IMR-90 (cell line): ENCODE data around the gene SLC31A1. TPM values are rescaled to one million over a fixed set of nuclear protein-coding genes. Genes with fewer than 3 reads are reported as not detected.

Source experiments
- ATAC-seq: fragments of 200-7000 bp; cut with Tn5 transposase; 2 replicates; pipeline ENCODE4 v1.9.1; 2020; ENCODE audit warnings: low read depth, mild to moderate bottlenecking, moderate library complexity
- BruUV-seq: library from RNA; stranded (reverse); fragments of 400-500 nt; replicated peaks from 2 replicates; lab custom pipeline; 2021; lab: Mats Ljungman, UMichigan
- CTCF ChIA-PET: fragments of 300-600 bp; formaldehyde crosslinking; extraction: SDS; loops from one replicate; lab custom pipeline; 2021; ENCODE audit warnings: antibody characterized with exemption; lab: Yijun Ruan, JAX
- POLR2A ChIA-PET: fragments of 300-600 bp; sonication (Branson Sonifier 250); formaldehyde crosslinking; loops from one replicate; lab custom pipeline; 2022; ENCODE audit warnings: antibody characterized with exemption; ENCODE audit not compliant: unreplicated experiment; lab: Charles Lee
- DNase-seq: peaks from one replicate; pipeline ENCODE4 v3.0.0; 2013
- H2AFZ ChIP-seq: replicated peaks from 2 replicates; pipeline ENCODE3; 2013; ENCODE audit warnings: low read length, mild to moderate bottlenecking; ENCODE audit not compliant: poor library complexity
- H2AK5ac ChIP-seq: 2 replicates; pipeline ENCODE4 v1.6.1; 2013; ENCODE audit warnings: low read depth, low read length, inconsistent platforms
- H2AK9ac ChIP-seq: replicated peaks from 2 replicates; pipeline ENCODE3; 2013; ENCODE audit warnings: mild to moderate bottlenecking, low read depth, low read length, moderate library complexity; ENCODE audit not compliant: poor library complexity
- H2BK120ac ChIP-seq: 2 replicates; pipeline ENCODE4 v1.6.1; 2013; ENCODE audit warnings: low read depth, low read length, inconsistent platforms
- H2BK15ac ChIP-seq: 3 replicates; pipeline ENCODE4 v1.6.1; 2013; ENCODE audit warnings: low read depth, low read length, inconsistent platforms
- H2BK20ac ChIP-seq: 2 replicates; pipeline ENCODE4 v1.6.1; 2013; ENCODE audit warnings: low read depth, mild to moderate bottlenecking, inconsistent platforms, low read length, moderate library complexity
- H2BK5ac ChIP-seq: 2 replicates; pipeline ENCODE4 v1.6.1; 2013; ENCODE audit warnings: mild to moderate bottlenecking, low read depth, low read length, inconsistent platforms; ENCODE audit not compliant: poor library complexity, severe bottlenecking
- H3K14ac ChIP-seq: replicated peaks from 2 replicates; pipeline ENCODE4 v1.6.1; 2013; ENCODE audit warnings: low read depth, low read length, inconsistent platforms
- H3K18ac ChIP-seq: 2 replicates; pipeline ENCODE4 v1.6.1; 2013; ENCODE audit warnings: low read depth, low read length, control low read depth
- H3K23ac ChIP-seq: 2 replicates; pipeline ENCODE4 v1.6.1; 2013; ENCODE audit warnings: low read depth, low read length, inconsistent platforms
- H3K27ac ChIP-seq: 2 replicates; pipeline ENCODE4 v1.5.1; 2013; ENCODE audit warnings: mild to moderate bottlenecking, control low read depth, low read length; ENCODE audit not compliant: insufficient read depth
- H3K27me3 ChIP-seq: 2 replicates; pipeline ENCODE4 v1.6.1; 2013; ENCODE audit warnings: low read length; ENCODE audit not compliant: control insufficient read depth, insufficient read depth
- H3K36me3 ChIP-seq: 2 replicates; pipeline ENCODE4 v1.6.1; 2013; ENCODE audit warnings: low read length, mixed read lengths; ENCODE audit not compliant: control insufficient read depth, insufficient read depth
- H3K4ac ChIP-seq: 2 replicates; pipeline ENCODE4 v1.6.1; 2013; ENCODE audit warnings: low read depth, low read length, inconsistent platforms
- H3K4me1 ChIP-seq: 2 replicates; pipeline ENCODE4 v1.6.1; 2013; ENCODE audit warnings: low read length, mixed read lengths; ENCODE audit not compliant: control insufficient read depth, insufficient read depth
- H3K4me2 ChIP-seq: 2 replicates; pipeline ENCODE4 v1.6.1; 2013; ENCODE audit warnings: low read depth, mild to moderate bottlenecking, control low read depth, low read length, moderate library complexity
- H3K4me3 ChIP-seq: 2 replicates; pipeline ENCODE4 v1.5.1; 2013; ENCODE audit warnings: low read depth, mild to moderate bottlenecking, control low read depth, low read length, moderate library complexity; ENCODE audit not compliant: insufficient read depth
- H3K56ac ChIP-seq: 2 replicates; pipeline ENCODE4 v1.6.1; 2013; ENCODE audit warnings: low read length, inconsistent platforms; ENCODE audit not compliant: insufficient read depth; ENCODE audit errors: extremely low read depth
- H3K79me1 ChIP-seq, 2 experiments: 2 replicates each; pipeline ENCODE4 v1.6.1; 2013; ENCODE audit warnings: low read length in 2 of 2, inconsistent platforms in 1 of 2, low read depth in 1 of 2
- H3K9ac ChIP-seq: 2 replicates; pipeline ENCODE4 v1.6.1; 2013; ENCODE audit warnings: low read depth, low read length, control low read depth
- H3K9me1 ChIP-seq: 2 replicates; pipeline ENCODE4 v1.6.1; 2013; ENCODE audit warnings: low read length, inconsistent platforms; ENCODE audit not compliant: insufficient read depth
- H3K9me3 ChIP-seq: 2 replicates; pipeline ENCODE4 v1.6.1; 2013; ENCODE audit warnings: low read length; ENCODE audit not compliant: control insufficient read depth, insufficient read depth
- H4K20me1 ChIP-seq: 2 replicates; pipeline ENCODE4 v1.6.1; 2013; ENCODE audit warnings: low read length, inconsistent platforms; ENCODE audit not compliant: insufficient read depth
- H4K5ac ChIP-seq: 2 replicates; pipeline ENCODE4 v1.6.1; 2013; ENCODE audit warnings: mild to moderate bottlenecking, low read depth, low read length, control low read depth
- H4K8ac ChIP-seq, 2 experiments: 2 replicates each; pipeline ENCODE4 v1.6.1; 2013; ENCODE audit warnings: low read depth in 2 of 2, low read length in 2 of 2, control low read depth in 1 of 2, inconsistent platforms in 1 of 2
- H4K91ac ChIP-seq: 2 replicates; pipeline ENCODE4 v1.6.1; 2013; ENCODE audit warnings: low read depth, low read length, inconsistent platforms; ENCODE audit not compliant: insufficient read depth
- BHLHE40 ChIP-seq: fragments of 150-350 bp; IDR thresholded peaks from 2 replicates; pipeline ENCODE4 v1.6.1; 2016; ENCODE audit warnings: mild to moderate bottlenecking, low read depth, low read length
- CEBPB ChIP-seq: IDR thresholded peaks from 2 replicates; pipeline ENCODE4 v1.6.1; 2012; ENCODE audit warnings: low read depth, low read length, improper control_type of control experiment
- CHD1 ChIP-seq: IDR thresholded peaks from 2 replicates; pipeline ENCODE4 v1.6.1; 2012; ENCODE audit warnings: low read depth, low read length, improper control_type of control experiment
- MAFK ChIP-seq: IDR thresholded peaks from 2 replicates; pipeline ENCODE4 v1.6.1; 2012; ENCODE audit warnings: low read depth, low read length, improper control_type of control experiment
- MXI1 ChIP-seq: IDR thresholded peaks from 2 replicates; pipeline ENCODE4 v1.6.1; 2012; ENCODE audit warnings: low read depth, mild to moderate bottlenecking, low read length, moderate library complexity, borderline replicate concordance
- RAD21 ChIP-seq: IDR thresholded peaks from 2 replicates; pipeline ENCODE4 v1.6.1; 2012; ENCODE audit warnings: low read length, improper control_type of control experiment
- WGBS, 2 experiments: methylation state at CpG; one replicate each; pipeline versions ENCODE4 v1.1.5 to v1.1.7; 2013; ENCODE audit warnings: missing lambda C conversion rate in 2 of 2; ENCODE audit not compliant: insufficient read length in 1 of 2; ENCODE audit errors: extremely low coverage in 2 of 2; 5-methylcytosine and 5-hydroxymethylcytosine counted together
- dilution Hi-C: fragments of 300-500 bp; cut with HindIII; formaldehyde crosslinking; loops from one replicate; pipeline ENCODE4 v1.14.3; 2018; ENCODE audit warnings: low sequenced_read_pairs; ENCODE audit not compliant: unreplicated experiment
- in situ Hi-C: fragments of 300-500 bp; cut with MboI; formaldehyde crosslinking; loops from 3 replicates; pipeline ENCODE4 v1.14.3; 2019; ENCODE audit warnings: low sequenced_read_pairs, inconsistent platforms, mixed read lengths
- intact Hi-C: fragments of 100-400 bp; cut with micrococcal nuclease; formaldehyde crosslinking; loops from 2 replicates; pipeline ENCODE4 v1.10.0; 2022
- polyA plus RNA-seq, 3 experiments: library from polyadenylated mRNA; depleted of rRNA; stranded (reverse); fragments of >200 nt; gene quantifications; 2 replicates each; pipeline ENCODE4 v1.2.3, GENCODE V29; 2012; ENCODE audit warnings: low replicate concordance in 1 of 3
- total RNA-seq: library from RNA; depleted of rRNA; stranded (reverse); fragments of >200 nt; gene quantifications from 2 replicates; pipeline ENCODE4 v1.2.3, GENCODE V29; 2012
- TF ChIP-seq, protein P1 (sequence below): fragments of 150-350 bp; IDR thresholded peaks from 2 replicates; pipeline ENCODE4 v1.6.1; 2016; ENCODE audit warnings: low read depth, mild to moderate bottlenecking, low read length, moderate library complexity, borderline replicate concordance
- TF ChIP-seq, protein P2 (sequence below): conservative IDR thresholded peaks from 2 replicates; pipeline ENCODE4 v1.5.1; 2012; ENCODE audit warnings: mild to moderate bottlenecking, low read depth, low read length, improper control_type of control experiment

Gene SLC31A1
- total and polyA plus RNA-seq, 2 of the 4 experiments (the other 2 are of a cell fraction) = 17.9 to 23.3 TPM

DNA sequence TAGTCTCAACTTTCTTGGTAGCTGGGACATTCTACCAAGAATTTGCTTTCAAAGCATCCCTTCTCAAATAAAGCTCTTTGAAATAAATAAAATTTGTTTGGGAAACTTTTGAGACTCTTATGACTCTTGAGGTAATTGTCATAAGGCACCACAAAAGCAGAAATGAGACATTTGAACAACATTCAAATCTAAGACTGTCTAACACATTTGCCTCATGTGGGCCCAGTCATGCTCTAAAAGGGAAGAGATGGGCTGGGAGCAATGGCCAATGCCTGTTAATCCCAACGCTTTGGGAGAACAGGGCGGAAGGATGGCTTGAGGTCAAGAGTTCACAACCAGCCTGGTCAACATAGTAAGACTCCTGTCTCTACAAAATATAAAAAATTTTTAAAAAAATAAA is 44.1 kb upstream of the SLC31A1 start:
- intact Hi-C loops = no loop called here
- no peak overlapping the region for H4K5ac ChIP-seq

More for the DNA sequence above, 44.1 kb upstream of the SLC31A1 start:
- Histone ChIP-seq H3K14ac (no peak overlapping the region), H2BK15ac (no peak overlapping the region), H3K4me1 (peaks cover 3% of the 10 kb centered on the region), H2BK120ac (no peak overlapping the region), H2BK20ac (no peak overlapping the region), H2AK5ac (no peak overlapping the region), H3K4me3 (no peak overlapping the region), H3K18ac (no peak overlapping the region), H3K36me3 (peaks cover 36% of the 10 kb centered on the region), H3K56ac (no peak overlapping the region), H3K9me3 (no peaks in the 10 kb centered on the region), H2AFZ (no peak overlapping the region), H3K9ac (no peak overlapping the region), H4K8ac (no peak overlapping the region), H4K20me1 (no peaks in the 10 kb centered on the region; the same call in 1 of the 2 replicates), H3K79me1 (peaks cover 7 to 9% of the 10 kb centered on the region in 2 experiments; a peak in 3 of 4 replicates), H2BK5ac (no peak overlapping the region), H4K91ac (no peak overlapping the region), H3K23ac (no peak overlapping the region), H3K27me3 (no peaks in the 10 kb centered on the region), H2AK9ac (no peak overlapping the region), H3K9me1 (peaks cover 2% of the 10 kb centered on the region; the same call in 1 of the 2 replicates), H3K27ac (no peak overlapping the region), H3K4me2 (no peak overlapping the region), H3K4ac (peak overlapping the region; percentile 36; the same call in 1 of the 2 replicates)
- TF ChIP-seq, protein P1, sequence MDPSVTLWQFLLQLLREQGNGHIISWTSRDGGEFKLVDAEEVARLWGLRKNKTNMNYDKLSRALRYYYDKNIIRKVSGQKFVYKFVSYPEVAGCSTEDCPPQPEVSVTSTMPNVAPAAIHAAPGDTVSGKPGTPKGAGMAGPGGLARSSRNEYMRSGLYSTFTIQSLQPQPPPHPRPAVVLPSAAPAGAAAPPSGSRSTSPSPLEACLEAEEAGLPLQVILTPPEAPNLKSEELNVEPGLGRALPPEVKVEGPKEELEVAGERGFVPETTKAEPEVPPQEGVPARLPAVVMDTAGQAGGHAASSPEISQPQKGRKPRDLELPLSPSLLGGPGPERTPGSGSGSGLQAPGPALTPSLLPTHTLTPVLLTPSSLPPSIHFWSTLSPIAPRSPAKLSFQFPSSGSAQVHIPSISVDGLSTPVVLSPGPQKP = no peak
- TF ChIP-seq BHLHE40 = no peak
- TF ChIP-seq MAFK = no peak
- TF ChIP-seq RAD21 = no peak
- TF ChIP-seq, protein P2, sequence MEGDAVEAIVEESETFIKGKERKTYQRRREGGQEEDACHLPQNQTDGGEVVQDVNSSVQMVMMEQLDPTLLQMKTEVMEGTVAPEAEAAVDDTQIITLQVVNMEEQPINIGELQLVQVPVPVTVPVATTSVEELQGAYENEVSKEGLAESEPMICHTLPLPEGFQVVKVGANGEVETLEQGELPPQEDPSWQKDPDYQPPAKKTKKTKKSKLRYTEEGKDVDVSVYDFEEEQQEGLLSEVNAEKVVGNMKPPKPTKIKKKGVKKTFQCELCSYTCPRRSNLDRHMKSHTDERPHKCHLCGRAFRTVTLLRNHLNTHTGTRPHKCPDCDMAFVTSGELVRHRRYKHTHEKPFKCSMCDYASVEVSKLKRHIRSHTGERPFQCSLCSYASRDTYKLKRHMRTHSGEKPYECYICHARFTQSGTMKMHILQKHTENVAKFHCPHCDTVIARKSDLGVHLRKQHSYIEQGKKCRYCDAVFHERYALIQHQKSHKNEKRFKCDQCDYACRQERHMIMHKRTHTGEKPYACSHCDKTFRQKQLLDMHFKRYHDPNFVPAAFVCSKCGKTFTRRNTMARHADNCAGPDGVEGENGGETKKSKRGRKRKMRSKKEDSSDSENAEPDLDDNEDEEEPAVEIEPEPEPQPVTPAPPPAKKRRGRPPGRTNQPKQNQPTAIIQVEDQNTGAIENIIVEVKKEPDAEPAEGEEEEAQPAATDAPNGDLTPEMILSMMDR = no peak
- TF ChIP-seq MXI1 = no peak
- no peak for TF ChIP-seq CHD1
- no peak for TF ChIP-seq CEBPB
- WGBS, 2 experiments = no CpG with 5 or more reads among the region's 2 CpGs
- DNase-seq (no peak), ATAC-seq (no peak)
- POLR2A ChIA-PET = no interaction called here
- no TSS peak for BruUV-seq
- dilution Hi-C loops = no loop called here
- in situ Hi-C loops = no loop called here
- CTCF ChIA-PET = interaction anchor here (0.5 kb wide), 1 partner anchor 24 kb away, joined by 3 read pairs; no protein-coding TSS in a partner anchor
